ENCODE measurements around the gene CD101. TPM values are rescaled to one million over a fixed set of nuclear protein-coding genes. Genes with fewer than 3 reads are reported as not detected.

CD101 gene
- total RNA-seq, 1 donor from 2014 or later: 1.9 TPM

Other genes with a start within 250 kb of the CD101 start
- 488 and 495 TPM in 2 replicates for gene CD2, start 247.3 kb upstream of the CD101 start, total RNA-seq
- gene PTGFRN, start 91.8 kb upstream of the CD101 start, total RNA-seq: 15.0 and 15.3 TPM in 2 replicates
- 83.2 and 83.7 TPM in 2 replicates for gene TTF2, start 58.6 kb downstream of the CD101 start, total RNA-seq
- 0.25 and 0.54 TPM in 2 replicates for gene TRIM45, start 120.0 kb downstream of the CD101 start, total RNA-seq
- gene VTCN1, start 209.2 kb downstream of the CD101 start, total RNA-seq: not detected in 2 replicates